H54 (cell line): ENCODE data around the gene TPM3.

Source experiments
- DNase-seq: peaks from one replicate; pipeline ENCODE4 v3.0.0; 2011; ENCODE audit warnings: low spot score, mixed read lengths; ENCODE audit not compliant: insufficient read length
- FAIRE-seq: peaks from 3 replicates; lab custom pipeline; 2011; peaks lifted over from hg19 to GRCh38; lab: Jason Lieb, UNC
- POLR2A ChIP-seq: IDR thresholded peaks from 2 replicates; pipeline ENCODE4 v1.6.1; 2011; ENCODE audit warnings: low read depth, mild to moderate bottlenecking, low read length

The TPM3 gene

DNA sequence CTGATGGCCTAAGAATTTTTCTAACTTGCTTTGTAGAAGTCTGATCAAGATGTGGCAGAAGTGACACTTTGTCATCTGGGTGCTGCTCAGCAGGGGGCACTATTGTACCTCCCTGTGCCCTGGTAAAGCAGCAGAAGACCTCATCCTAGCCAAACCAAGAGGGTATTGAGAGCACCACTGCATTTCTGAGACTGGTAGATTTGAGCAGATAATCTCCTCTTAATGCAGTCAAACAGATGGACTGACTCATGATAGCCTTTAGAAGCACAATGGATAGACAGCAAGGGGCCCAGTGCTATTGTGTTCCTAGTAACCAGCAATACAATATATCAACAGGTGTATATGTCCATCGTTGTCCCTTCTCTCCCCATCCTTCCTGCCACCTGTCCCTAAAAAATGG is 5.7 kb downstream of the TPM3 start:
- no peak for DNase-seq
- FAIRE-seq, result no peak
- no peak for TF ChIP-seq POLR2A

DNA sequence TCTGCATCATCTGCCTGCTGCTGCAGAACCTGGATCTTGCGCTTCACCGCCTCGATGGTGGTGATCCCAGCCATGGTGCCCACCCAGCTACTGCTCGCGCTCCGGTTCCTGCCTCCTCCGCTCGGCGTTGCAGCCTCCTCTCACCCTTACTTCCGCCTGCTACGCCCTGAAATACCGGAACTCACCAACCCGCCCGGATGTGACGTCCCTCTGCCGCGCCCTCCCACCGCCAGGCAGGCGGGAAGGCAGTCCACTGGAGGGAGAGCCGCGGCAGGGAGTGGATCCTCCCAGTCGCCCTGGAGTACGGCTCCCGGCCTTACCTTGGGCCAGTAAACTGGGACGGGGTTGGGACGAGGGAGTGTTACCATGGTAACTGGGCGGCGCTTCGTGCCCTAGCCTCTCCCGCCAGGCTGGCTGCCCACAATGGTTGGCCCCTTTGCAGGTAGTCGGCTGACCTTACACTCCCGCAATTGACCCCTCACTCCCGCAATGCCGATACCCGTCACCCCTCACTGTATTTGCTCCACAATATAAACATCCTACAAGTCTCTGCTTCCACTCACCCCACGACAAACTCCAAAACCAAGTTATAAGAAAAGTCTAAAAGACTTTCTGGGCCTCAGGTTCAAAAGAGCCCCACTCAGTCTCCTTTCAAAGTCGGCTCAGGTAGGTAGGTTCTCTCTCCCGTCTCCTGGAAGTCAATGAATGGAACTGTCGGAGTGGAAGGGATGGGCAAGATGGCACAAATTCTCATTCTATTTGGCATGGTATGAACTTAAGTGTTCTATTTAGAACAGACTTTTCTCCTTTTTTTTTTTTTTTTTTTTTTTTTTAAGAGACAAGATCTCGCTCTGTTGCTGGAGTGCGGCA is 8.6 kb downstream of the TPM3 start:
- peak; percentile 96 for DNase-seq
- TF ChIP-seq POLR2A, result peak; percentile 80
- peak; percentile 43 for FAIRE-seq

DNA sequence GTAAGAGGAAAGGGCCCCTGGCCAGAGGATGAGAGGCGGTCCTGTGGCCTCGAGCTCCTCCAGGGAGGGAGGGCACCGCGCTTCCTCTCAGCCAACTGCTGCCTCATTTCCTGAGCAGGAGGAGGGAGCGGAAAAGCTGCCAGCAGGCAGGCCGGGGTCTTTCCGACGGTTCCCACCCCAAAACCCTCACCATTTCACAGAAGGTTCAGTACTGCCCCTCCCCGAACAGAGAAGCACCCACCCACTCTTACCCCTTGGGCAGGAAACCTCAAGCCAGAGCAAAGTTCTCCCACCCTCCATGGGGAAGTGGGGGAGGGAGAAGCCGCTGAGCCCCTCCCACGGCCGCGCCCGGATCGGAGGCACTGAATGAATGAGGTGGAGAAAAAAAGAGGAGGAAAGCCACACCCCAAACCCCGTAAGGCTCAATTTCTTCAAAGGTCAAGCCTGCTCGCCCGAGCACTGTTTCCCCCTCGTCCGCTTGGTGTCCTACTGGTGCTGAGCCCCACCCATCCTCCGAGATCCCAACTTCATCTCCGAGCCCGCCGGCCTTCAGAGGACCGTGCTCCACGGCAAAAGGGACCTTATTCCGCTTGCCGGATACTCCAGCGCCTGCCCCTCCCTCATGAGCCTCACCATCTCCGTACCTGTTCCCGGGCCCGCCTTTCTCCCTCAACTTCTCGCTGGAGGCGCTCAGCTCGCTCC is 9.4 kb downstream of the TPM3 start:
- peak; percentile 13; the same call in 1 of the 2 replicates for TF ChIP-seq POLR2A
- no peak for FAIRE-seq

DNA sequence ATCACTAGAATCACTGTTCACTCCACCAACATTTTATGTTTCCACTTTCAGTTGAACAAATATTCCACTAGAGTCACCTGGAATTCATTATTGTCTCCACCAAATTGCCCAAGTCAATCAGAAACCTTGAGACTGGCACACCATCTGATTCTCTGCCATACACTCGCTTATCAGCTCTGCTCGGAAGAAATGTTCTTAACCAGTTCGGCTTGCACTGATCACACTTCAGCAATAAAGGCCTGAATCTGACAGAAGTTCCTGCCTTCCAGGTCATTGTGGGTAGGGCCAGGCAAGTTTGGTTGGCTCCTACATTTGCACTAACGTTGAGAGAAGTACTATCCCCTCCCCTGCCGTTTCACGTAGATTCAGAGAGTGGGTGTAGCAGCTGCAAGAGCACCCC is 10.0 kb downstream of the TPM3 start:
- TF ChIP-seq POLR2A, result no peak
- FAIRE-seq (no peak), DNase-seq (no peak)

More for the DNA sequence above, 9.4 kb downstream of the TPM3 start:
- peak; percentile 58 for DNase-seq

DNA sequence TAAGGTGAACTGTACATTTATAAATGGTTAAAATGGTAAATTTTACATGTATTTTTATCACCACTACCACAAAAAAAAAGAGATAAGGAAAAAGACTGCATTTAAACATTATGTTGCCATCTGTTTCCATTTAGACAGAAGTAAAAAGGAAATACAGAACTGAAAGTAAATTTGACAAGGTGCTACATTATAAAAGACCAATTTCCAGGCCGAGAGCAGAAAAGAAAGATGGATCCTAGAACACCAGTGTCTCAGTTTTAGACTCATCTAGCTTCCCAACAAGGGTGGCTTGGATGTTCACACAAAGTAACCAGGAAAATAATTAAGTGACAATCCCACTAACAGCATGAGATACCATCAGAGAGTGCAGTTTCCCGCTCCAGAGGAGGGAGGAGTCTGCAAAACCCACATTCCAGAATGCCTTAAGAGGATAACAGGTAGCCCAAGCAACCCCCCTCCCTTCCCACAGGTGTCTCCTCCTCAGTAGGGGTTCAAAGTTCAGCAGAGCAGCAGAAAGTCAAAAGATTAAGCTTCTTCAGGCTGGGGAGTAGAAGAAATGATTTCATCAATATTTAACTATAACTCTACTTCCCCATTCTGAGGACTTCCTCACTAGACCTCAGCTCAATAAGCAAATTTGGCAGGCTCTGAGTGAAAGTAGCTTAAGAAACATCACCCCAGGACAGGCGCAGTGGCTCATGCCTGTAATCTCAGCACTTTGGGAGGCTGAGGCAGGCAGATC is 11.8 kb downstream of the TPM3 start:
- TF ChIP-seq POLR2A, result no peak
- FAIRE-seq (no peak), DNase-seq (no peak)

DNA sequence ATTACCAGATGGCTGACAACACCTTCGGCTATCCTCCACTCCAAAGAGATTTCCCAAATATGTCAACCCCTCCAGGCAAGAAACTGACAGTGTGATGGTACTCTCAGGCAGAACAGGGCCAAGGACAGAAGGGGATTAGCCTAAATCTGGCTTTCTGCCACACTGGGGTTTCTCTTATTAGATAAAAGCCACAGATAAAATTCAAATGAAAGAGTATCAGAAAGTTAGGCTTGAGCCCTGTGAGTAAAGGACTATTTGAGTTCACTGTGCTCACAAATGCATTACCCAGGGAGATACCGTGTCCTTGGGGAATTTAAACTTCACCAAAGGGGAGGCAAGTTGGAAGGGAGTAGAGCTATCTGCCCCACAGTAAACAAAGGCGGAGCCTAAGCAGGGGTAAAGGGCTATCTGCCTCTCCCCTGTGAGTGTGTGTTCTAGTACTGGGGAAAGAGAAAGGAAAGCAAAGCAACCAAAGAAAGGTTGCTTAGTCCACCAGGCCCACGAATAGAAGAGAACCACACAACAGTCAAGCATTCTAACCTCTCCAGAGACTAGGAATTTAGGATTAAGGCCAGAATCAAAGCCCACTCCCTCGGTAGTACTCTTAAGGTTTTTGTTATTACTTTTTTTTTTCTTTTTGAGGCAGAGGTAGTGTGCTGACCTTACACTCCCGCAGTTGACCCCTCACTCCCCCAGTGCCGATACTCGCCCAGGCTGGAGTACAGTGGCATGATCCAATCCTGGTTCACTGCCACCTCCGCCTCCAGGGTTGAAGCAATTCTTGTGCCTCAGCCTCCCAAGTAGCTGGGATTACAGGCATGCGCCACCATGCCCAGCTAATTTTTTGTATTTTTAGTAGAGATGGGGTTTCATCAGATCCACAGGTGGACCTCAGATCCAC is 12.7 kb downstream of the TPM3 start:
- FAIRE-seq (no peak), DNase-seq (no peak)
- no peak for TF ChIP-seq POLR2A

DNA sequence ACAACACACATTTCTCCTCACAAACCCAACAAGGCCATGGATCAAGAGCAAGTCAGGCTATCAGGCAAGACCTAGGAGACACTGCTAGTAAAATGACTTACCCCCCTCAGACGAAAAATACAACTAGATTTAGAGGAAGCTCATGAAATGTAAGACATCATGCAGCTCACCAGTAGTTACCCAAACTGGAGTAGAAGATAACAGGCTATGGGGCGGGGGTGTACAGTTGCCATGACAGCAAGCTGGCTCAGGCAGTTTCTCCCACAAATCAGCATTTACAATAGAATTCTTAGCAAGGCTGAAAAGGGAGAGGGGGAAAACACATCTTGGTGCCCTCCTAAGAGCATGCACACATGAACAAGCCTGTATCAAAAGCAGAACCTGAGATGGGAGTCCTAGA is 13.9 kb downstream of the TPM3 start:
- no peak for FAIRE-seq

DNA sequence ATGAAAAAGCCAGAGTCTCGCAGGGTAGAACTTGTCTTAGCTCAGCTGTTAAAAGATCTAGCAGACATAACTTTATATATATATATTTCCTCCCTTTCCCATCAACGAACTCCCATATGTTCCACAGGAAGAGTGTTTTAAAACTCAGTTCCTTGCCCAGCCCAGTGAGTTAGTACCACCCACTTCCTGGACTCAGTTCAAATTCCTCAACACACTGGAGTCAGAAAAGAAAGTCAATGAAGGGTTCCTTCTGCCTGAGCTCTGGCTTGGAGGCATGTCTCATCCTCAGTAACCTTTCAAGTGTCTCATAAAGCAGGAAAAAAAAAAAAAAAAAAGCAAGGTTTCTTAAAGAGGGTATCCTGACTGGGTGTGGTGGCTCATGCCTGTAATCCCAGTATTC is 15.6 kb downstream of the TPM3 start:
- FAIRE-seq (no peak), DNase-seq (no peak)
- no peak for TF ChIP-seq POLR2A

More for the DNA sequence above, 13.9 kb downstream of the TPM3 start:
- no peak for DNase-seq
- no peak for TF ChIP-seq POLR2A

DNA sequence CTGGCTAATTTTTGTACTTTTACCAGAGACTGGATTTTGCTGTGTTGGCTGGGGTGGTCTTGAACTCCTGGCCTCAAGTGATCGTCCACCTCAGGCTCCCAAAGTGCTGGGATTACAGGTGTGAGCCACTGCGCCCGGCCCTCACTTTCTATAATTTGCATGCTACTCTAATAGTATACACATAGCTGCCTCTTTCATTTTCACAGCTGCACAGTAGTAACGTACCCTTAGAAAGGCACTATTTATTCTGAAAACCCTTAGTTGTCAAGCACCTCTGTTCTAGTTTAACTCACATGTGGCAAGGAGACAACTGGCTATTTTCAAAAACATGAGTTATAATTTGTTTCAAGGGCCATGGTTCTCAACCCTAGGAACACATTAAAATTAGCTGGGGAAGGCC is 17.2 kb downstream of the TPM3 start:
- no peak for DNase-seq
- no peak for TF ChIP-seq POLR2A
- no peak for FAIRE-seq

DNA sequence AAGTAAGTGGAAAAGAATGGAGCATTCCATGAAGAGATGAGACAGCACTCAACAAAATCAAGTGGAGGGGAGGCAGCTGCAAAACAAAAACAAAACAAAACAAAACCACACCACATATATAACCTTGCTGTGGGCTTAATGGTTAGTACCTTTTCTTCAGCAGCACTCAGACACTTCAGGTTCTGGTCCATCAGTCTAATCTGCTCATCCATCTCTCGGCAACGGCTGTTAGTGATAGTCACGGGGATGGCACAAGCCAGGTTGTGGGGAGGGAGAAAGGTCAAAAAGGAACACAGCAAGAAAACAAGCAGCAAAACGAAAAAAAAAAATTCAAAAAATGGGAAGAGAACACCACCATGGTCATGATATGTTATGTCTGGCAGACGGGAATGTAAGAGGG is 20.0 kb downstream of the TPM3 start:
- FAIRE-seq (no peak), DNase-seq (no peak)
- TF ChIP-seq POLR2A, result no peak

DNA sequence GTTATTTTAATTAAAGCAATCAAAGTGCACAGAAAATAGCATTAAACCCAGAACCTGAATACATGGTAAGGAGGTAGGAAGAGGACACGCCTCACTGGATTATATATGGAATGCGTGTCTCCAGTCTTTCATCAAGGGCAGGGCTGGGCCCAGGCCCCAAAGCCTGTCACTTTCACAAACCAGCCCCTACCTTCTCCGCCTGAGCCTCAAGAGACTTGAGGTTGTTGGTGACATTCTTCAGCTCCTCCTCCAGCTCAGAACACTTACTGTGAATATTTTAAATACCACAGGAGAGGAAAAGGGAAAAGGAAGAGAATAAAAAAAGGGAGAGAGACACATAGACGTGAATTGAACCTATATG is 20.7 kb downstream of the TPM3 start:
- no peak for TF ChIP-seq POLR2A
- no peak for DNase-seq
- FAIRE-seq, result no peak

DNA sequence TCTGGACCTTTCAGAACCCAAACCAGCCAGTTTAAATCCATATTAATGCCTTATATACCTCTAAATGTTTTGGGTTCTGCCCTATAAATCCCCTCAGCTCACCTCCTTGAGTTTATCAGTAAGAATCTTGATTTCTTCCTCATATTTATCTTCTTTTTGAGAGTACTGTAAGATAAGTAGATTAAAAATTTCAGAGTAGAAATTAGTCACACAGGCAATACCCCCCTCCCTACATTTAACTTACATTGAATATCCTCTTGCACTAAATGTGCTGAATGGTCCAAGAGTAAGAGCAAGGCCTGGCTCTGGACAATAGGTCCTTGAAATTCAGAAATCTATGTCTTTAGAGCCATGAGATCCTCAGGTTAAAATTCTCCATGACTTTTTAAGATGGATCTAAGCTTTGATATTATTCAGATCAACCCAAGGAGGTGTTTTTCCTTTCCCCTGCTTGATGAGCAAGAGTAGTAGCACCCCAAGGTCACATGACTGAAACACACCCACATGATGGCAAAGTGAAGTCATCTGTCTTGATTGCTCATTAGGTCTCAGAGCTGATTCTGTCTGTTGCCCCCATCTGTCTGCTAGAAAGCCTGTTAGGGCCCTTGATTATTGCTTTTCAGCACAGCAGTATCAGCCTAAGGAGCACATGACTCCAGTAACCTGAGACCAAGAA is 21.2 kb downstream of the TPM3 start:
- FAIRE-seq (no peak), DNase-seq (no peak)

More for the DNA sequence above, 21.2 kb downstream of the TPM3 start:
- TF ChIP-seq POLR2A, result no peak
